Stimulated activated naive B cell treated with anti-CD40 and anti-IgM and Interleukin-4, amounts not matched to agents 10 μg/mL and 1 μg/mL and 100 μg/mL, for 72 hours (primary cell): ENCODE results near the gene MSI2.

Experiments used
- ATAC-seq, 2 donors: fragments of 150-1000 bp; cut with Tn5 transposase; replicated peaks; 2 replicates each; pipeline ENCODE4 v1.10.0; 2021; ENCODE audit warnings: moderate library complexity in 1 of 2
- DNase-seq: peaks from one replicate; pipeline ENCODE4 v3.0.0; 2021
- H3K27ac Mint-ChIP-seq: one replicate; pipeline ENCODE4 v1.8.0; 2022; ENCODE audit warnings: mild to moderate bottlenecking, mixed read lengths
- H3K27me3 Mint-ChIP-seq, 2 donors: one replicate each; pipeline ENCODE4 v1.8.0; 2022; ENCODE audit warnings: mixed read lengths in 2 of 2
- H3K36me3 Mint-ChIP-seq, 2 donors: one replicate each; pipeline ENCODE4 v1.8.0; 2022; ENCODE audit warnings: mixed read lengths in 2 of 2, mild to moderate bottlenecking in 1 of 2
- H3K4me1 Mint-ChIP-seq, 2 donors: one replicate each; pipeline ENCODE4 v1.8.0; 2022; ENCODE audit warnings: mixed read lengths in 2 of 2, mild to moderate bottlenecking in 1 of 2
- H3K4me3 Mint-ChIP-seq, 2 donors: one replicate each; pipeline ENCODE4 v1.8.0; 2022; ENCODE audit warnings: mild to moderate bottlenecking in 2 of 2, mixed read lengths in 2 of 2, moderate library complexity in 1 of 2
- H3K9me3 Mint-ChIP-seq, 2 donors: one replicate each; pipeline ENCODE4 v1.8.0; 2022; ENCODE audit warnings: mixed read lengths in 2 of 2, mild to moderate bottlenecking in 1 of 2

MSI2 gene

GRCh38 chr17:57654040-57654775 lies 397.9 kb downstream of the MSI2 start:
- ATAC-seq (no peak), DNase-seq (no peak)
- Mint-ChIP-seq H3K36me3 (peaks cover 31 to 52% of the 10 kb centered on the region in 2 donors), H3K4me1 (peaks cover 2 to 12% of the 10 kb centered on the region in 2 donors), H3K4me3 (no peak overlapping the region), H3K27me3 (no peaks in the 10 kb centered on the region), H3K9me3 (no peaks in the 10 kb centered on the region), H3K27ac (no peak overlapping the region)

DNA sequence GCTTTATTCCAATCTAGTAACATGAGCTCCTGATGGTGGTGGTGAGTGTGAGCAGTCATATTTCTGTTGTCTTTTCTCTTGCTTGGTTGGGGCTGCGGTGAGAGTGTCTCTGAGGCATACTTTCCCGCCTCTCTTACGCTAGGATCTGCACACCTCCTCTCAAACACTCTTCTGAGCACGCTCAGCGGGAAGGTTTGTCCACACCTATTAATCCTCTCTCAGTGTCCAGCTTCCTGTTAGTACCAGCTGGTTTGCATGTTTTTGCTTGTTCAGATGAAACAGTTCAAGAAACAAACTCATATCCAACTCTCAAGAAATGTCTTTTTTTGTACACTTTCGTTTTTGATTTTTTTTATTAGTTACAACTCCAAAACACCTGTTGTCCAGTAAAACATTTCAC lies 399.2 kb downstream of the MSI2 start:
- no peak for ATAC-seq
- Mint-ChIP-seq H3K27ac (no peak overlapping the region), H3K4me3 (no peak overlapping the region), H3K4me1 (peaks cover 0 to 4% of the 10 kb centered on the region in 2 donors), H3K9me3 (no peaks in the 10 kb centered on the region), H3K36me3 (peaks cover 30 to 55% of the 10 kb centered on the region in 2 donors), H3K27me3 (no peaks in the 10 kb centered on the region)
- no peak for DNase-seq

DNA sequence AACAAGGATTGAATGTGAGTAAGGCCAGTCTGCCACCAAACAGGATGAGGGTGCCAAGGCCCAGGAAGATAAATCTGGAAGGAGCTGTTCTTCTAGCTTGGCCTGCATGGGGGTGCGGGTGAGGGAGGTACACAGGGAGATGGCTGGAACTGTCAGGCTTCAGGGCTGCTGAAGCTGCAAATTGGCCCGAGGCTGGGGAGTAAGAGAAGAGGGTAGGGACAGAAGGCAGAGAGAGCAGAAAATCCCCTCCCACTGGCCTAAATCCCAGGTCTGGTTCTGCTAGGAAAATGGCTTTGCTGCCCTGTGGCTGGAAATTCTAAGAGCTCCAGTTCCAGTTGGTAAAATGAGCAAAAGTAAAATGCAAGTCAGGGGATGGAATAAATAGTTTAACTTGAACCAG lies 400.9 kb downstream of the MSI2 start:
- Mint-ChIP-seq H3K4me1 (no peaks in the 10 kb centered on the region), H3K27me3 (no peaks in the 10 kb centered on the region), H3K36me3 (peaks cover 38 to 63% of the 10 kb centered on the region in 2 donors), H3K9me3 (no peaks in the 10 kb centered on the region), H3K27ac (no peak overlapping the region), H3K4me3 (no peak overlapping the region)
- ATAC-seq: no peak
- DNase-seq: no peak

DNA sequence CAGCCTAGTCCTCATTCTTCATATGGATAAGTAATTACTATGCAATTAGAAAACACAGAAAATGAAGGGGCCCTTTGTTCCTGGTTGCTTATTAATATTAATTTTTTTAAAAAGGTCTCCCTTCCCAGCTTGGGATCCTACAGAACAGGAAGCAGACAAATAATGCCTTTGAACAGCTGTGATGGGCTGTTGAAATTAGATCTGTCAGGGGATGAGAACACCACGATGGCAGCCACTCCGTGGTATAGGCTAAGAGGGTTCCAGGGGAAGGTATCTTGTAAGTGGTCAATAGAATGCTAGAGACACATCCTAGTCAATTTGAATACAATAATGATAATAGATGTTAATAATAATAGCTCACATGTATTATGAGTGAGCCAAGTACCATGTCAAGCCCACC lies 405.7 kb downstream of the MSI2 start:
- H3K36me3 Mint-ChIP-seq: peaks cover 29 to 43% of the 10 kb centered on the region in 2 donors
- ATAC-seq (no peak), DNase-seq (no peak)
- H3K4me1 Mint-ChIP-seq: peaks cover 26 to 45% of the 10 kb centered on the region in 2 donors
- H3K27ac Mint-ChIP-seq: no peak overlapping the region
- H3K27me3 Mint-ChIP-seq: no peaks in the 10 kb centered on the region
- no peak overlapping the region for H3K4me3 Mint-ChIP-seq
- H3K9me3 Mint-ChIP-seq: peaks cover 0 to 2% of the 10 kb centered on the region in 2 donors

GRCh38 chr17:57662644-57663308 lies 406.5 kb downstream of the MSI2 start:
- Mint-ChIP-seq H3K36me3 (peaks cover 28 to 43% of the 10 kb centered on the region in 2 donors), H3K9me3 (peaks cover 0 to 2% of the 10 kb centered on the region in 2 donors), H3K4me1 (peaks cover 29 to 45% of the 10 kb centered on the region in 2 donors), H3K27ac (peak overlapping the region; percentile 9), H3K4me3 (peak overlapping the region in 1 of 2 donors; percentile 21), H3K27me3 (no peaks in the 10 kb centered on the region)
- no peak for DNase-seq
- peak; percentile 23 to 64 for ATAC-seq

DNA sequence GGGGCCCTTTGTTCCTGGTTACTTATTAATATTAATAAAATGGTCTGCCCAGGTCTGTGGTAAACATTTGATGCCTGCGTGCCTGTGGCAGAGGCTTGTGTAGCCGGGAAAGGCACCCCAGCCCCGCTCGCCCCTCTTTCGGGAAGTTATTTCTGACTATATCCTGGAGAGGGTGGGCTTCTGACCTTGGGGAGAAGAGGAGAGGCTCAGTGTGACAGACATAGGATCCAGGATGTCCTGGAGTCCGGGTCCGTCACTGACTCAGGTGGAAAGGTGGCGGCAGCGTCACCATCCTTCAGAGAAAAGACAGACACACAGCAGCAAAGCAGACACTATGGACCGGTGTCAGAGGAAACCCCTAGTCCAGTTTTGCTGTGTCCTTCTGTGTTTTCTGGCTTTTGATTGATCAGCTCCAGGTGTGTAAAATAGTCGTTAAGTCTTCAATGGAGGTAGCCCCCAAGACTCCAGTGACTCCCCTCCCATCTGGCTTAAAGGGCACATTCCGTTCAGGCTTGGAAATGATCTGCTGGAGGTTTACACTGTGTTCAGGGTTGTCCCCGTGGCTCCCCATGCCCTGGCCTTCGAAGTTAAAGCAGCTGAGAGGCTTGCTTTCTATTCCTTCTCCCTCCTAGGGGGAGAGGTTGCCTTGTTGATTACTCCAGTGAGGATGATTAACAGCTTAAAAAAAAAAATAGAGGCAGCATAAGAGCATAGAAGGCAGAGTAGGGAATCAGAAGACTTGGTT lies 407.2 kb downstream of the MSI2 start:
- Mint-ChIP-seq H3K4me1 (peaks cover 29 to 45% of the 10 kb centered on the region in 2 donors), H3K36me3 (peaks cover 26 to 41% of the 10 kb centered on the region in 2 donors), H3K9me3 (peaks cover 0 to 2% of the 10 kb centered on the region in 2 donors), H3K27me3 (no peaks in the 10 kb centered on the region), H3K4me3 (no peak overlapping the region), H3K27ac (no peak overlapping the region)
- DNase-seq (no peak), ATAC-seq (no peak)

DNA sequence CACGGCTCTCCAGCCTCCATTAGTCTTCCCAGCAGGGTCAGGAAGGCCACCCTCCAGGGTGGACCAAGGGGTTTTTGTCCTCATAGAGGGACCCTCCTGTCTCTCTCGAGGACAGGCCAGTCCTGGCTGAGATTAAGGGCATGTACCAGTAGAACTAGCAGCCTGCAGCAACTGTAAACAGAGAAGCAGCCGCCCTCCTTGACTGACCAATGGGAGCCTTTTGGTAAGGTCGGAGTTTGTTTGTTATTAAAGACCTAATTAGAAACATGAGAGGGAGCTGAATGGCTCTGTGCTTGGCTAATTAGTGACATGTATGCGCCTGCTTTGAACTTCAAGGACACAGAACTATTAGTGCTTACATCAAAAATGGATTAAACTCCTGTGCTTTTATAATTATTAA lies 408.8 kb downstream of the MSI2 start:
- peaks cover 29 to 45% of the 10 kb centered on the region in 2 donors for H3K4me1 Mint-ChIP-seq
- DNase-seq (no peak), ATAC-seq (no peak)
- peaks cover 0 to 2% of the 10 kb centered on the region in 2 donors for H3K9me3 Mint-ChIP-seq
- H3K36me3 Mint-ChIP-seq: peaks cover 23 to 36% of the 10 kb centered on the region in 2 donors
- no peak overlapping the region for H3K4me3 Mint-ChIP-seq
- H3K27ac Mint-ChIP-seq: no peak overlapping the region
- H3K27me3 Mint-ChIP-seq: no peaks in the 10 kb centered on the region

DNA sequence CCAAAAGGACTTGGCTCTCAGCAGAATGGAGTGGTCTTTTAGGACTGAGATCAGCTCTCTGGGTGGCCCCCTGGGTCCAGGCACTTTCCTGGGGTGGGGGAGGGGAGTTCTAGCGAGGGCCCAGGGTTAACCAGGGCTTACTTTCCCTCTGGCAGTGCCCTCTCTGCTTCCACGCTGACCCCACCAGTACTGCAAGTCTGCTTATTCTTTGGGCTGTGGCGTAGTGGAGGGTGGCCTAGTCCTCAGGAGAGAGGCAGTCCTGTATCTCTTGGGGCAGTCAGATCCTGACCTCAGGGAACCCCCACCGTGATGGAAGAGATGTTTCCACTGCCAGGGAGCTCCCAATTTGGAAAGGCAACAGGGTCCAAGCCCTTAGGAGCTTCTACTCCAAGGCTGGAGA lies 409.4 kb downstream of the MSI2 start:
- Mint-ChIP-seq H3K4me3 (no peak overlapping the region), H3K9me3 (peaks cover 0 to 2% of the 10 kb centered on the region in 2 donors), H3K27ac (peak overlapping the region; percentile 56), H3K36me3 (peaks cover 21 to 30% of the 10 kb centered on the region in 2 donors), H3K4me1 (peaks cover 29 to 46% of the 10 kb centered on the region in 2 donors), H3K27me3 (no peaks in the 10 kb centered on the region)
- no peak for DNase-seq
- no peak for ATAC-seq

DNA sequence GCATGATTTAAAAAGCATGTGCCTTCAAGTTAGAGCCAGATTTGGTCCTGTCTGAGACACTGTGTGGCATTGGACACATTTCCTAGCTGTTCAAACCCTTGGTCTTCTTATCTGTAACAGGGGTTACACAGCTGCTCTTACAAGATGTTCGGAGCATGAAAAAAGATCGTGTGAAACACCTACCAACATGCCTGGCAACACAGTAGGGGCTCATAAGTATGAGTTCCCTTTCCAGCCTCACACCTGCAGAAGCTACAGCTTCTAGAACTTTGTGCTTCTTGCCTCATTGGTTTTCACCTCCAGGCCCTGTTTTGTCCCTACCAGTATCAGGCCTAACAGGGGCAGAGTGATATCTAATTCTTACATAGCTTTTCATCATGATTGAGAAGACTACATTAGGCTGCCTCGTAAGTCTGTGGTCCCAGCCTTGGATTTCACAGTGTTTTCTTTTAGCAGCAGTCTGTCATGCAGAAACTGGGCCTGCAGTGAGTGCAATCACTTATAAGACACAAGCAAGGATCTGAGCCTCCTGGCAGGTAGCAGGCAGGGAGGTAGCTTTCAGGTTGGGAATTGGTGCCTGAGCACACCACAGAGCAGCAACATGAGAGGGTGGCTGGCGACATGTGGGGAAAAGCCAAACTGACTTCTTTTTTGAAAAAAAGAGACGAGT lies 410.0 kb downstream of the MSI2 start:
- Mint-ChIP-seq H3K9me3 (peaks cover 0 to 2% of the 10 kb centered on the region in 2 donors), H3K36me3 (peaks cover 16 to 30% of the 10 kb centered on the region in 2 donors), H3K4me1 (peaks cover 29 to 52% of the 10 kb centered on the region in 2 donors), H3K4me3 (no peak overlapping the region), H3K27me3 (no peaks in the 10 kb centered on the region), H3K27ac (peak overlapping the region; percentile 37)
- ATAC-seq: peak; percentile 57 to 70
- no peak for DNase-seq

DNA sequence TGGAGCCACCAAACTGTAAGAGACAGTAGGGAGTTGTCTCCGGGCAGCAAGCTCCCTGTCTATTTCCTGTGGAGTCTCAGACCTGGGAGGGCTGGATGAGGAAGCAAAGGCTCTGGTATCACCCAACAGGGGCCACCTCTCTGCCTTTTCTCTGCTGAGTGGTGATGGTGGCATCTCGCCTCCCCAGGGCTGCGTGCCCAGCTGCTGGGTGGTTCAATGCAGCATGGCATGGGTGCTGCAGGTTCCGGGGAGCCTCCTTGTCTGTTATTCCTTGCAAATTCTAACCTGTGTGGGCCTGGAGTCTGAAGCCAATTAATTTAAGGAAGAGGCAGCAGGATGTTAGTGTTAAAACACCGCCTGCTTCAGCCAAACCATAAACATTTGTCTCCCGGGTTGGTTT lies 410.6 kb downstream of the MSI2 start:
- H3K9me3 Mint-ChIP-seq: peaks cover 0 to 2% of the 10 kb centered on the region in 2 donors
- H3K4me1 Mint-ChIP-seq: peaks cover 33 to 58% of the 10 kb centered on the region in 2 donors
- no peak for ATAC-seq
- H3K27ac Mint-ChIP-seq: peak overlapping the region; percentile 37
- no peaks in the 10 kb centered on the region for H3K27me3 Mint-ChIP-seq
- no peak for DNase-seq
- peaks cover 12 to 27% of the 10 kb centered on the region in 2 donors for H3K36me3 Mint-ChIP-seq
- no peak overlapping the region for H3K4me3 Mint-ChIP-seq

- Mint-ChIP-seq H3K27me3 (no peaks in the 10 kb centered on the region), H3K36me3 (peaks cover 10 to 30% of the 10 kb centered on the region in 2 donors), H3K9me3 (peaks cover 0 to 2% of the 10 kb centered on the region in 2 donors), H3K27ac (peak overlapping the region; percentile 21), H3K4me3 (no peak overlapping the region), H3K4me1 (peaks cover 34 to 60% of the 10 kb centered on the region in 2 donors)
- ATAC-seq: no peak
- no peak for DNase-seq
These were observed 411.2 kb downstream of the MSI2 start for GRCh38 chr17:57667461-57667923.

GRCh38 chr17:57668332-57668731 lies 412.0 kb downstream of the MSI2 start:
- H3K4me3 Mint-ChIP-seq: no peak overlapping the region
- H3K27ac Mint-ChIP-seq: no peak overlapping the region
- H3K27me3 Mint-ChIP-seq: no peaks in the 10 kb centered on the region
- peaks cover 9 to 30% of the 10 kb centered on the region in 2 donors for H3K36me3 Mint-ChIP-seq
- no peaks in the 10 kb centered on the region for H3K9me3 Mint-ChIP-seq
- peaks cover 30 to 51% of the 10 kb centered on the region in 2 donors for H3K4me1 Mint-ChIP-seq
- DNase-seq (no peak), ATAC-seq (no peak)

- H3K4me1 Mint-ChIP-seq: peaks cover 22 to 36% of the 10 kb centered on the region in 2 donors
- no peak for DNase-seq
- peaks cover 7 to 29% of the 10 kb centered on the region in 2 donors for H3K36me3 Mint-ChIP-seq
- no peak overlapping the region for H3K4me3 Mint-ChIP-seq
- H3K27me3 Mint-ChIP-seq: no peaks in the 10 kb centered on the region
- H3K9me3 Mint-ChIP-seq: no peaks in the 10 kb centered on the region
- H3K27ac Mint-ChIP-seq: no peak overlapping the region
- ATAC-seq: no peak
These were observed 413.6 kb downstream of the MSI2 start for GRCh38 chr17:57669671-57670529.
